Left forelimb (tissue), 1 donor: Measurements from ENCODE around the gene GZMA.
"Not testable (repeated sequence)": the region's sequence is repeated elsewhere in the genome, so short reads cannot be mapped to it uniquely, and the experiment has no call there.

Source experiments
- DNase-seq: peaks from one replicate; pipeline ENCODE4 v3.0.0-alpha.2; 2018; ENCODE audit warnings: low spot score

Gene GZMA

DNA sequence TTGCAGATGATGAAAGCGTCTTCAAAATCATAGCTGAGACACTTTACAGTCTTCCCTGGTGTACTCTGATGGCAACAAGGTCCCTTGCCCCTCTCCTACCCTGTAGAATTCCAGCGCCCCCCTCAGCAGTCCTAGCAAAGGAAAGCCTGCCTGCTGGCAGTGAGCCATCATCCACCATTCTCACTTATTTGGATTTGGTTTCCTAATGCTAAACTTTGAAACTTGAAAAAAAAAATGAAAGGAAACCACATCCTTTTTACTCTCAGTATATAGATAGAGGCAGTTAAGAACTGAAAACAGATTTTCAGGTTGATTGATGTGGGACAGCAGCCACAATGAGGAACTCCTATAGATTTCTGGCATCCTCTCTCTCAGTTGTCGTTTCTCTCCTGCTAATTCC lies at the start of gene GZMA:
Gene GZMA, plus strand, starts transcription at position 299 of the 400 bp plus-strand sequence. Its CDS starts 37 bp downstream, at position 336.
- DNase-seq, result no peak

DNA sequence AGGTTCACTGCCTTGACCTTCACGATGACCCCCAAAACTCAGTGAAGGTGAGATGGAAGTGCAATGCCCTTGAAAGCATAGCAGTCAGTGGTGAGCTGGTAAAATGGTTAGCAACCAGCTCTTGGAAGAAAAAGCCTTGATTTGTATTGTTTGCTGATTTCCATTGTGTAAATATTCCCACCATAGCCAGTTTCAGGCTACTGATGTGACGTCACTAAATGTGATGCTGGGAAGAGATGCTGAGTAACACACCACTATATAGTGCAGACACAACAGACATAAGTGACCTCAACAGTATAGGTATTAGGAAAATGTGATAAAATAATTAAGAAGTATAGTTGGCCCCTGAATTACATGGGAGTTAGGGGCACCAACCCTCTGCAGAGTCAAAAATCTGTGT lies 47.3 kb upstream of the GZMA start:
- DNase-seq, result no peak

DNA sequence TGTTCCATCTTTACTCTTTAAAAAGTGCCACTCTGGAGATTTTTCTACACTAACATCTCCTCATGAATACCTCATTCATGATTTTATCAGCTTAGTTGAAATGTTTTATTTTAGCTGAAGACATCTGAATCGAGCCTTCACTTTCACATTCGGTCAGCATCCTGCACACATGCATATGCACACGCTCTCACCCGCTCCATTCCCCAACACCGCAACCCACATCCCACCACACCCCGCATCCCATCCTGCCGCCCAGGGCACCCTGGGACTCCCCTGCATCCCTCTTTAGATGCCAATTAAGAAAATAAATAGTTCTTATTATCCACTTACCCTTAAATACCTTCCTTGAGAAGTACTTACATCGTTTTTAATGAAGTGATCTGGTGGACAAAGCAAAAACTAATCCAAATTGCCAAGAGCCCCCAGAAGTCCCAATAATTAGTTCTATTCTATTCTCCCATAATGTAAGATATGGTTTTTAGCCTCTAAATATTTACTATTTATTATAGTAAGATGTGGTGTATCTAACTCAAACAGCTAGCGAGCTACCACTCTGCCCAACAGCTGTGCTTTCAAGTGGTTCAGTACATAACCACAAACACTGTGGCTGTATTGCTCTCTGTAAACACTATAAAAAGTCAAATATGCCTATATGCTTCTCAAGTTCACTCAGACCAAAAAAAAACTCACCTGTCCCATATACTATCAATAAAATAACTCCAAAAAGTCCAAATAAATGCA lies 40.2 kb upstream of the GZMA start:
- no peak for DNase-seq

DNA sequence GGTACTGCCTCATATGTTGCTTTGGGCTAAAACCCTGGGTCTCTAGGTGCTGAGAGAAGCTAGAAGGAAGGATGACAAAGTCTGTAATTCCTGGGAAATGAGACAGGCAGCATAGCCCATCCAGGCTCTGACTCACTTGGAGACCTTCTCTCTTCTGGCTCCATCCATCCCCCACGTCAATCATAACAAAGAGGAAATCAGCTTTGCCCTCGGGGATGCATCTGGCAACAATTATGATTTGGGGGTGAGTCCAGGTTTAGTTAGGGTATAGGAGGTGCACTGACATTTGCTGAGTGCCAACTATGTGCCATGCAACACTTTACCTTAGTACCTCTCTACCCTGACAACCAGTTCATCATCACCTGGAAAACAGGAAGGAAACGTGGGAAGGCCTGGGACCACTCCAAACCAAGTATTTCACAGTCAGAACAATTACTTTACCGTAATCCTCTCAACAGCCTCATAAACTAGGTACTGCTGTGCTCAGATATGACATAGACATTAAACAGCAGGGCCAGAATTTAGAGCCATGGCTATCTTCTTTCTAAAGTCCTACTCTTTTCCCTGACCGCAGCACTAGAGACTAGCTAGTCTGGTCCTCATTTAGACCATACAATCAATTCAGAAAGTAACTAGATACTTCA lies 39.1 kb upstream of the GZMA start:
- no peak for DNase-seq

DNA sequence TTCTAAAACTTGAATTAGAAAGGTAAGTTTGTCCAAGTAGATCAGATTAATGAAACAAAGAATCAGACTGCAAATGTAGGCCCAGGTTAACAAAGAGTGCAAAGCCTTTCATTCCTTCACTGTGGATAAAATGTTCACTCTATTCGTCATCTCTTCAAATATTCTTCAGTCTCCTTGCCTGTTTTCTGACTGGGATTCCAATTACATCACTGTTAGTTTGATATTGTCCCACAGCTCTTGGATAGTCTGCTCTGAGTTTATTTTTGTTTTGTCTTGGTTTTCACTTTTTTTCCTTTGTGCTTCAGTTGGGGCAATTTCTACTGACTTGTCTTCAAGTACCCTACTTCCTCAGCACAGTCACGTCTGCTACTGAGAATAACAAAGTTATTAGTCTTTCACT lies 38.5 kb upstream of the GZMA start:
- no peak for DNase-seq

DNA sequence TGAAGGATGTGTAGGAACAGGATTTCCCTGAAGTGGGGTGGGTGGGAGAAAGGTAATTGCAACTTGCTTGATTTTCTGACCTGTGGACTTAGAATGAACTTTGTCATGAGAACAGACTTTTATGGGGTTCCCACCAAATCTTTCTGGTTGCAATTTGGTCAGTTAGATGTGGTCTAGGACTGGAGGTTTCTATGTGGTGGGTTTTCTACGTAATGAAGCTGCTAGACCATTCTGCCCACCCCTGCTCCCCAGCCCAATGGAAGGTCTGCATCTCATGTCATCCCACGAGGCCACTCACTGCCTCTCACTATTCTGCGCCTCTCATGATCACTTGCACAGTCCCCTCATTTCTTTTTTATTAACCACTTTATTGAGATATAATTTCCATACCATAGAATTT lies 37.9 kb upstream of the GZMA start:
- no peak for DNase-seq

DNA sequence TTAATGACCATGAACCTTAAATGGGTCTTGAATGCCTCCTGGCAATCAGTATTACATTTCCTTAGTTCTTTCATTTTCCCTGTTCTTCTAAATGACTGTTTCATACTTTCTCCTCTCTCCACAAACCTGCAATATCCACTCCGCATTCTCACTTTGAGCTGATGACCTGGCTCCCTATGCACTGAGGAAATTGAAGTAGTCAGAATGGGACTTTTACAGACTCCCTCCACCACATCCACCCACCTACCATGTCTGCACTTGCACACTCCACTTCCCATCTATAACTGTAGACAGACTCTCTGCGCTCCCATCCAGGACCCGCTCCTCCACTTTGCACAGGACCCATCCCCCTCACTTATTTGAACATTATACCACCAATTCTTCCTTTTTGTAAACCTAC lies 36.2 kb upstream of the GZMA start:
- no peak for DNase-seq

DNA sequence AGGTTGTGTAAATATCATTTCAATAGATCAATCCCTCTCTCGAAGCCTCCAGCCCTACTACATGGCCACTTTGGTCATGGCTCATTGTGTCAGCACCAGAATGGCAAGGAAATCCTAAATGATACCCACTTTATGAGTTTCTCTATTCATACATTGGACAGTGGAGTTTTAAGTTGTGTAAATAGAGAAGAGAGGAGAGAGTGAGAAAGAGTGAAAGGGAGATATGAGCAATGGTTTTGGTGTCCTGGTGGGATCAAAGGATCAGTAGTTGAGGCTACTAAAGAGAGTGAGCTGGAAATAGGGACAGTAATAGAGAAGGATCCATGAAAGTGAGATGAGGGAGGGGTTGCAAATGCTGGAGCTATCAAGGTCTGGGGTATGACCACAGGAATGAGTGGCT lies 31.5 kb upstream of the GZMA start:
- DNase-seq, result no peak

DNA sequence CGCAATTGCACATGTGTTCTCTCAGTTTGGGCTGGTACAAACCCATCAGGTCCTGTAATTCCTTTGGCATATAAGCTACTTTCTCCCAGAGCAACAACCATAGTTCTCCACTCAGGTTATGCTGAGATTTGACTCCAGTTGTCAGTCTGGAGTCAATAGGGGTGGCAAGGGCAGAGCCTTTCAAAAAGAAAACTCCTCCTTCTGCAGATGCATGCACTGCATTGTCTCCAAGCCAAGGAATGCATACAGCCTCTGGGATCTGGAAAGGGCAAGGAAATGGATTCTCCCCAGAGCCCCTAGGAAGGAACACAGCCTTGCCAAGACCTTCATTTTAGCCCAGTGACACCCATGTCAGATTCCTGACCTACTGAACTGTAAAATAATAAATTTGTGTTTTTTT lies 31.0 kb upstream of the GZMA start:
- DNase-seq, result no peak

DNA sequence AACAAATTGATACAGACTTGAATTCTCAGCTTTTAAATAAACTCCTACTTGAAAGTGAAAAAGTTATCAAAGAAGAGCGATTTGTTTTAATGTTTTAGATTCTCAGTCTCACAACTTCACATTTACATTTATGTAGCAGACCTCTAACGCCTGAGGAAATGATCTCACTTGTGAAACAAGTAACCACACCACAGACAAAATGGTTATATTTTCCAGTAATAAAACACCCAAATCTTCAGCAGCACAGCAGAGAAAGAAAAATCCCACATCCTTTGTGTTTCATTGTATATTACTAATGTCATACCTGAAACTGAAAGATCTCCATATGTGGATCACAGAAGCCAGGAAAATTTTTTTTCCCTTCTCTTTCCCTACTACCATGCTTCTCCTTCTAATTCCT lies 29.8 kb upstream of the GZMA start:
- no peak for DNase-seq

DNA sequence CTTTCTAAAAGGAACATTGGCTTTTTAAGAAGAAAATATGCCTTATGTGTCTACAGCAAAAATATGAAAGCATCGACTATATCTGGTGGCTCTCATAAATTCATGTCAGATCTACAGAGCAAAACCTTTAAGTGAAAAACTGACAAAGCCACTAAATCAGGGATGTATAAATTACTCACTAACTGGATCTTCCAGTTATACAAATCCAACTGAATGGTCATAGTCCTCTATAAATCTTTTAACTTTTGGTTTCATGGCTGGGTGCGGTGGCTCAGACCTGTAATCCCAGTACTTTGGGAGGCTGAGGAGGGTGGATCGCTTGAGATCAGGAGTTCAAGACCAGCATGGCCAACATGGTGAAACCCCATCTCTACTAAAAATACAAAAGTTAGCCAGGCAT lies 29.2 kb upstream of the GZMA start:
- DNase-seq, result no peak

DNA sequence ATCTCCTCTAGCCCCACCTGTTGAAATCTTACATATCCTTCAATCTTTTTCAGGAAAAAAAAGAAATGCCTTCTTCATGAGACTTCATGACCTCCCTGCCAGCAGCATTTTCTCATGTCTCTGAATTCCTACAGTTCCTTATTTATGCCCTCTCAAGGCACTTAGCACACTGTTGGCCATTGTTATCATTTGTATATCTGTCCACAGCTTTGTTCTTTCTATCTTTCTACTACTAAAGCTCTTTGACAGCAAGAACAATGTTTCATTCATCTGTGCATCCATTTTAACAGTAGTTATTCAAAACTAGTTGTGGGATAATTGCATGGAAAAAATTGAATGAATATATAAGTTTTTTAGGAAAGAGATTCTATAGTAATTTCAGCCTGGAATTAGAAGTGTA lies 20.9 kb upstream of the GZMA start:
- no peak for DNase-seq

DNA sequence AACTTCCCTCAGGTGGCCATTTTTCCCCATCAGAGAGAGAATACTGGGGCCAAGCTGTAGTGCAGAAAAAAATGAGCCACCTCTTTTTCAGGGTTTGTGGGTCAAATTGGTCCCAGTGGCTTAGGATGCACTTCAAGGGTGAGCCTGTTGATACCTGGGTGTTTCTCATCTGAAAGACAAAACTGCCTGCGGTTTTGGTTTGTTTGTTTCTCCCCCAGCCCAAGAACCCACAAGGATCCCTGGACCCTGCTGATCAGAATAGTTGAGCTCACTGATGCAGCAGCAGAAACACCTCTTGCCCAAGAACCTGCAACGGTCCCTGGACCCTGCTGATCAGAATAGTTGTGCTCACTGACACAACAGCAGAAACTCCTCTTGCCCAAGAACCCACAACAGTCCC lies 13.1 kb upstream of the GZMA start:
- not testable (repeated sequence) for DNase-seq

DNA sequence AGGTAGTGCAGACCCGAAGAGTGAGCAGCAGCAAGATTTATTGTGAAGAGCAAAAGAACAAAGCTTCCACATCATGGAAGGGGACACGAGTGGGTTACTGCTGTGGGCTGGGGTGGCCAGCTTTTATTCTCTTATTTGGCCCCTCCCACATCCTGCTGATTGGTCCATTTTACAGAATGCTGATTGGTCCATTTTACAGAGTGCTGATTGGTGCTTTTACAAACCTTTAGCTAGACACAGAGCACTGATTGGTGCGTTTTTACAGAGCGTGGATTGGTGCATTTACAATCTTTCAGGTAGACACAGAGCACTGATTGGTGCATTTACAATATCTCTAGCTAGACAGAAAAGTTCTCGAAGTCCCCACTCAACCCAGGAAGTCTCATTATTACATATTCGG lies 11.4 kb upstream of the GZMA start:
- DNase-seq, result not testable (repeated sequence)

DNA sequence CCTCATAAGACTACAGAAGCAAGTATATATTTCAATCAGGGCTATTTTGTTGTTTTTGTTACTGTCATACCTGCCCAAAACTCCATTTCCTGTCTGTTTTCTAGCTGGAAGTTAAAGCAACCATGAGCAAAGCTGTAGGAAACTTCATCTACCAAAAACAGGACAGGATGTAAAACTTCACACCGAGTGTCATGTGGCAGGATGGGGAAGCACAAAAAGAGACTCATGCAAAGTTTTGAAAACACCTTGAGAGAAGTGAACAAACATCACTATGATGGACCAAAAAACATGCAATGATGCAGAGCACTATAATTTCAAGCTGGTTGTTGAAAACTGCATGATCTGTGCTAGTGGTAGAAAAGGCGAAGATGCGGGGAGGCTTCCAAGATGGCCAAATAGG lies 6.3 kb upstream of the GZMA start:
- no peak for DNase-seq

DNA sequence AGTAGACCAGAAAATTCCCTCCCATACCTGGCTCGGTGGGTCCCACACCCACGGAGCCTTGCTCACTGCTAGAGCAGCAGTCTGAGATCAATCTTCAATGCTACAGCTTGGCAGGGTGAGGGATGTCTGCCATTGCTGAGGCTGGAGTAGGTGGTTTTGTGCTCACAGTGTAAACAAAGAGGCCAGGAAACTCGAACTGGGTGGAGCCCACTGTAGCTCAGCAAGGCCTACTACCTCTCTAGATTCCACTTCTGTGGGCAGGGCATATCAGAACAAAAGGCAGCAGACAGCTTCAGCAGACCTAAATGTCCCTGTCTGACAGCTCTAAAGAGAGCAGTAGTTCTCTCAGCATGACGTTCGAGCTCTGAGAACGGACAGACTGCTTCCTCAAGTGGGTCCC lies 5.6 kb upstream of the GZMA start:
- DNase-seq, result no peak

DNA sequence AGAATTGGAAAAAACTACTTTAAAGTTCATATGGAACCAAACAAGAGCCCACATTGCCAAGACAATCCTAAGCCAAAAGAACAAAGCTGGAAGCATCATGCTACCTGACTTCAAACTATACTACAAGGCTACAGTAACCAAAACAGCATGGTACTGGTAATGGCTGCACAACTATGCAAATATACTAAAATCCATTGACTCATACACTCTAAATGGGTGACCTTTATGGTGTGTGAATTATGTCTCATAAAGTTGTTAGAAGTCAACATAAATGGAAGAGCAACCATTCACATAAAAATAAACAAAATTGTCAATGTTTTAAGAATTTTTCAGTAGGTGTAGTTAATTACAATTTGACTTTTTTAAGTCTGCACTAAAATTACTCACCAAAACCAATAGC lies 1.3 kb upstream of the GZMA start:
- not testable (repeated sequence) for DNase-seq

DNA sequence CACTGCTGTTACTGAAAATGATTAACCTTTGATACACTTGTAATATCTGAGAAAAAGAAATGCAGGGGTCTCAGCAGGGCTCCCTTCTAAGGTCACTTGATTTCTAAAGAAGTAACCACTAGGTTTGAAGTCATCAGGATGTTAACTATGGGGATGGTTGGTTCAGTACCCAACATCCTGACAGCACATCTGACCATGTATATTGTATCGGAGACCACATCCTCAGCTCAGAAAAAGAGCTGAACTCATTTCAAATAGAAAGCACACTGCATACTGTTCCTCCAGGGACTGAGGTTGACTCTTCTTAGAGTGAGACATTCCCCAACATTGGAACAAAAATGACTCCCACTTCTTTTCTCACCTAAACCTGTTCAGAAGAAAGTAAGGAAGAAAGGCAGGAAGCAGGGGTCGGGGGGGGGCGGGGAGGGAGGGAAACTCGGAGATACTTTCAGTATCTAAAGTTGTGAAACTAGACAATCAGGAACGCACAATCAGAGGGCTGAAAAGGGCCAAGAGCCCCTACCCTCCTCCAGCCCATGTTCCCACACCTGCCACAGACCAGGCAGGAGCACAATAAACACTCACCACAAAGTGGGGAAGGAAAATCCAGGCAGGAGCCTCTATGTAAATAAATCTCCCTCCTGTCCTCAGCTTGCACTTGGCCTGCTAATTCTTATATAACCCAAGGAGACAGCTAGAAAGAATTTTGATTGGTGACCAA lies 730 bp upstream of the GZMA start:
- no peak for DNase-seq

DNA sequence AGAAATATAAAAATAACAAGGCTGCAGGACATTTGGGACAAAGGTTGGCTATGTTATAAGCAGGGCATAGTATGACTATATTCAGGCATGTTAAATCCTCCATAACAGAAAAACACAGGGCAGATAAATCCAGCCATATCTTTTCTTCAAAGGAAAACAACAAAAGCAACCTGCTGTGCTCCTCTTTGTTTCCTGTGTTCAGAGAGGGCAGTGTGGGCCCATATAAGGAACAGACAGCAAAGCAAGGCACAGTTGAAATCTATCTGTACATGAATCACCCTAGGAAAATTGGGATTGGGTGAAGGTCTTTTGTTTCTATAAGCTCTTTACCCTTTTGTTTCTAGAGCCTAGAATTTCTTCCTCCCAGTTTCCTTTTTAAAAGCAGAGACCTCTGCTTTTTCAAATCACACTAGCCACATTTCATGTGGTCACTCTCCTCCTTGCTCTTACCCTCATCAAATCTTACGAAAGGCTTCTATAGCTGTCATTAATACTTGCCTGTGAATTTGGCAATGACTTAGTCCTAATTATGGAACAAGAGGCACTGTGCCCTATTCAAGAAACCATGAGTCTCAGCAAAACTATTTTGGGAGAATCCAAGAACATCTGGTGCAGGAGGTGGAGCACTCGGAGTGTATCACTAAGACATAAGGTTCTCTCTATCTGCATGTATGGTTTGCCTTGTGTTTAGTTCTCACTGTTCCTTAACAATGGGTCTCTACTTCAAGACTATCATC lies 1.8 kb downstream of the GZMA start:
- DNase-seq, result no peak

DNA sequence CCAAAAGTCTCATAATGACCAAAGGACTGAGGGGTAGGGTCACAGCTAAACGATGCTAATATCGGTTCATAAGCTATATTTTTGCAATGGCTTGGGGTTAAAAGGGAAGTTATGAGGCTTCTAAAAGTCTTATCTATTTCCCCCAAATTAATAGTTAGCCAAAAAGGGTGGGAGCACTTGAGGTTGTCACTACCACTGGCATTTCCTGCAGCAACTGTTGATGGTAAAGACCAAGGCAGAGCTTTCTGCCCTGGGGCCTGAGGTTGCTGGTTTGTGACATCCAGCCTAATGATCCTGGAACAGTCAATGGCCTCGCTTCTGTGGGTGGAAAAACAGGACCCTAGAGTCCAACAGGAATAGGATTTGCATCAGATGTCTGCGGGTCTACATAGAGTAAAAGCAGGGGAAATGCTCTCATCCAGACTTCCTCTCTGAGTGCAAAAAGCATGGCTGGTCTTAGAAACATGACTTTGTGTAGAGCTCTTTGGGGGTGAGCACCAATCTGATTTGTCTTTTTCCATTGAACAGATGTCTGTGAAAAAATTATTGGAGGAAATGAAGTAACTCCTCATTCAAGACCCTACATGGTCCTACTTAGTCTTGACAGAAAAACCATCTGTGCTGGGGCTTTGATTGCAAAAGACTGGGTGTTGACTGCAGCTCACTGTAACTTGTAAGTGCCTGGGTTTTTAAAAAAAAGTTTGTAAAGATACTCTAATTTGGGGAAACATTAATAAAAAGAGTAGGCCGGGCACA lies 2.7 kb downstream of the GZMA start:
- no peak for DNase-seq

DNA sequence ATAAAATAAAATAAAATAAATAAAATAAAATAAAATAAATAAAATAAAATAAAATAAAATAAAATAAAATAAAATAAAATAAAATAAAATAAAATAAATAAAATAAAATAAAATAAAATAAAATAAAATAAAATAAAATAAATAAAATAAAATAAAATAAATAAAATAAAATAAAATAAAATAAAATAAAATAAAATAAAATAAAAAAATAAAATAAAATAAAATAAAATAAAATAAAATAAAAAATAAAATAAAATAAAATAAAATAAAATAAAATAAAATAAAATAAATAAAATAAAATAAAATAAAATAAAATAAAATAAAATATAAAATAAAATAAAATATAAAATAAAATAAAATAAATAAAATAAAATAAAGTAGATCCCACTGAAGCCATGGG lies 3.5 kb downstream of the GZMA start:
- not testable (repeated sequence) for DNase-seq

DNA sequence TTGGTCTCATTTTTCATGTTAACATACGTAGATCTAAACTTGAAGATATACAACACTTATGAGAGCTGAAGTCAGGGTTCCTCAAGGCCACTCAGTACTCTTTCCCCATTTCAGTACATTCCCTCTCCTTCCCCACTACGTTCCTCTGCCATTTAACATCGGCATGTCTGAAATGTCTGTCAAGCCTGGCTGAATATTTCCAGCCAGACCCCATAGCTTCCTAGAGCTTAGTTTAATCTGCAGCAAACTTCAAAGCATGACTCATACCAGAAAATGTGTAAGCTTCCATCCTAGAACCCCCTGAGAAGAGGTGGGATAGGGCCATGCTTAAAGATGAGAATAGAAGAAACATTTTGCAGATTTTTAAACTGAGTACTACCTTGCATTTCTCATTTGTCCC lies 6.2 kb downstream of the GZMA start:
- DNase-seq, result no peak
